ENCODE data around the gene SIPA1L3.

SIPA1L3 gene

GRCh38 chr19:38158730-38159129, 251.7 kb downstream of the SIPA1L3 start:
- Histone ChIP-seq H3K4me1 (ENCODE audit: low read length) (no peaks in the 10 kb centered on the region), H3K27ac (ENCODE audit: low read length) (no peak overlapping the region), H3K9me3 (replicated peaks; ENCODE audit: insufficient read depth, low read length) (no peaks in the 10 kb centered on the region), H3K4me2 (ENCODE audit: low read depth, low read length) (no peak overlapping the region), H3F3A (ENCODE audit: insufficient read depth, low read length) (no peaks in the 10 kb centered on the region), H4K20me1 (ENCODE audit: insufficient read depth, low read length) (no peaks in the 10 kb centered on the region), H2AFZ (ENCODE audit: low read length) (no peak overlapping the region), H3K36me3 (replicated peaks; ENCODE audit: insufficient read depth, low read length) (no peaks in the 10 kb centered on the region), H3K27me3 (replicated peaks; ENCODE audit: insufficient read depth, low read length) (no peaks in the 10 kb centered on the region), H3K4me3 (ENCODE audit: low read length) (no peak overlapping the region), H3K9me2 (replicated peaks; ENCODE audit: insufficient read depth, low read length) (no peaks in the 10 kb centered on the region), H3K9ac (ENCODE audit: low read length) (no peak overlapping the region), H3K79me2 (ENCODE audit: low read length) (no peaks in the 10 kb centered on the region)
- no peak for DNase-seq
- no peak for TF ChIP-seq EZH2 (optimal IDR thresholded peaks at IDR 0.05; ENCODE audit: low read depth, low read length)
- TF ChIP-seq EZH2phosphoT487 (IDR thresholded peaks at IDR 0.05; ENCODE audit: low read length) = no peak
- no peak for TF ChIP-seq CTCF (IDR thresholded peaks at IDR 0.05; ENCODE audit: low read length)

- TF ChIP-seq CTCF (IDR thresholded peaks at IDR 0.05; ENCODE audit: low read length) (no peak), EZH2phosphoT487 (IDR thresholded peaks at IDR 0.05; ENCODE audit: low read length) (no peak), EZH2 (optimal IDR thresholded peaks at IDR 0.05; ENCODE audit: low read depth, low read length) (no peak)
- H3K9me3 ChIP-seq (replicated peaks; ENCODE audit: insufficient read depth, low read length) = no peaks in the 10 kb centered on the region
Observed at GRCh38 chr19:38162094-38162493, 255.1 kb downstream of the SIPA1L3 start.

GRCh38 chr19:38162632-38163031, 255.6 kb downstream of the SIPA1L3 start:
- DNase-seq = no peak
- Histone ChIP-seq H3K36me3 (replicated peaks; ENCODE audit: insufficient read depth, low read length) (no peaks in the 10 kb centered on the region), H3K9ac (ENCODE audit: low read length) (no peak overlapping the region), H3K27ac (ENCODE audit: low read length) (no peak overlapping the region), H3F3A (ENCODE audit: insufficient read depth, low read length) (no peaks in the 10 kb centered on the region), H3K4me1 (ENCODE audit: low read length) (no peaks in the 10 kb centered on the region), H3K27me3 (replicated peaks; ENCODE audit: insufficient read depth, low read length) (no peaks in the 10 kb centered on the region), H4K20me1 (ENCODE audit: insufficient read depth, low read length) (no peaks in the 10 kb centered on the region), H3K9me3 (replicated peaks; ENCODE audit: insufficient read depth, low read length) (no peaks in the 10 kb centered on the region), H2AFZ (ENCODE audit: low read length) (no peak overlapping the region), H3K9me2 (replicated peaks; ENCODE audit: insufficient read depth, low read length) (no peaks in the 10 kb centered on the region), H3K79me2 (ENCODE audit: low read length) (no peaks in the 10 kb centered on the region), H3K4me3 (ENCODE audit: low read length) (no peak overlapping the region), H3K4me2 (ENCODE audit: low read depth, low read length) (no peak overlapping the region)
- TF ChIP-seq EZH2 (optimal IDR thresholded peaks at IDR 0.05; ENCODE audit: low read depth, low read length) (no peak), CTCF (IDR thresholded peaks at IDR 0.05; ENCODE audit: low read length) (no peak), EZH2phosphoT487 (IDR thresholded peaks at IDR 0.05; ENCODE audit: low read length) (no peak)

More at GRCh38 chr19:38162094-38162493, 255.1 kb downstream of the SIPA1L3 start:
- Histone ChIP-seq H3K79me2 (ENCODE audit: low read length) (no peaks in the 10 kb centered on the region), H4K20me1 (ENCODE audit: insufficient read depth, low read length) (no peaks in the 10 kb centered on the region), H3K4me3 (ENCODE audit: low read length) (no peak overlapping the region), H3K27me3 (replicated peaks; ENCODE audit: insufficient read depth, low read length) (no peaks in the 10 kb centered on the region), H3K4me2 (ENCODE audit: low read depth, low read length) (no peak overlapping the region), H3K36me3 (replicated peaks; ENCODE audit: insufficient read depth, low read length) (no peaks in the 10 kb centered on the region), H3K4me1 (ENCODE audit: low read length) (no peaks in the 10 kb centered on the region), H3K9me2 (replicated peaks; ENCODE audit: insufficient read depth, low read length) (no peaks in the 10 kb centered on the region), H3F3A (ENCODE audit: insufficient read depth, low read length) (no peaks in the 10 kb centered on the region), H3K27ac (ENCODE audit: low read length) (no peak overlapping the region), H3K9ac (ENCODE audit: low read length) (no peak overlapping the region), H2AFZ (ENCODE audit: low read length) (no peak overlapping the region)
- no peak for DNase-seq
